NCI-H446 treated with DMSO at 0.1 percent for 48 hours (cell line): Measurements from ENCODE around the gene MEF2D.

ENCODE experiments used
- DNase-seq: peaks from one replicate; lab custom pipeline; 2025; lab: John Stamatoyannopoulos, UW

MEF2D gene

GRCh38 chr1:156499842-156500542 is 583 bp downstream of the MEF2D start:
- no peak for DNase-seq

GRCh38 chr1:156499194-156499841 is 1.3 kb downstream of the MEF2D start:
- DNase-seq: no peak

GRCh38 chr1:156498432-156499193 is 2.0 kb downstream of the MEF2D start:
- DNase-seq: no peak

- DNase-seq: no peak
Observed at GRCh38 chr1:156497743-156498431, 2.7 kb downstream of the MEF2D start.

GRCh38 chr1:156497078-156497742 is 3.4 kb downstream of the MEF2D start:
- no peak for DNase-seq

- DNase-seq: no peak
Observed at GRCh38 chr1:156496211-156496761, 4.3 kb downstream of the MEF2D start.

GRCh38 chr1:156495401-156496140 is 5.0 kb downstream of the MEF2D start:
- no peak for DNase-seq

GRCh38 chr1:156494309-156494895 is 6.2 kb downstream of the MEF2D start:
- DNase-seq: no peak

GRCh38 chr1:156493742-156494141 is 6.8 kb downstream of the MEF2D start:
- no peak for DNase-seq

- DNase-seq: no peak
Observed at GRCh38 chr1:156493154-156493631, 7.4 kb downstream of the MEF2D start.

- no peak for DNase-seq
Observed at GRCh38 chr1:156492591-156493080, 7.9 kb downstream of the MEF2D start.

GRCh38 chr1:156492013-156492590 is 8.5 kb downstream of the MEF2D start:
- no peak for DNase-seq

GRCh38 chr1:156491151-156491949 is 9.2 kb downstream of the MEF2D start:
- no peak for DNase-seq

- DNase-seq: no peak
Observed at GRCh38 chr1:156490401-156491032, 10.1 kb downstream of the MEF2D start.

GRCh38 chr1:156489935-156490293 is 10.7 kb downstream of the MEF2D start:
- DNase-seq: no peak

- DNase-seq: peak; percentile 42
Observed at GRCh38 chr1:156489166-156489934, 11.2 kb downstream of the MEF2D start.

- no peak for DNase-seq
Observed at GRCh38 chr1:156488566-156489165, 11.9 kb downstream of the MEF2D start.
